Measurements from ENCODE around the gene SMAP2.

DNA sequence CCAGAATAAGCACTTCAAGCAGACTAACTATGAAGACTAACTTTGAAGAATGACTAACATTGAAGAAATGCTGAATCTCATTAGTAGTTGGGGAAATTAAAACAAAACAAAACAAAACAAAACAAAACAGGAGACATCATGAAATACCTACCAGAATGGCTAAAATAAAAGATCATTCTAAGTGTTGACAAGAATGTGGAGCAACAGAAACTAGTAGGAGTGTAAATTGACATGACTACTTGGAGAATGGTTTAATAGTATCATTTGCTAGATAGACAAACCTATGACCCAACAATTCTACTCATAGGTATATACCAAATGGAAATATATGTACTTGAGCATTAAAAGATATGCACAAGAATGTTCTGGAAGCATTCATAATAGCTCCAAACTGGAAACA lies 57.9 kb downstream of the SMAP2 start:
- TF ChIP-seq, protein P1, sequence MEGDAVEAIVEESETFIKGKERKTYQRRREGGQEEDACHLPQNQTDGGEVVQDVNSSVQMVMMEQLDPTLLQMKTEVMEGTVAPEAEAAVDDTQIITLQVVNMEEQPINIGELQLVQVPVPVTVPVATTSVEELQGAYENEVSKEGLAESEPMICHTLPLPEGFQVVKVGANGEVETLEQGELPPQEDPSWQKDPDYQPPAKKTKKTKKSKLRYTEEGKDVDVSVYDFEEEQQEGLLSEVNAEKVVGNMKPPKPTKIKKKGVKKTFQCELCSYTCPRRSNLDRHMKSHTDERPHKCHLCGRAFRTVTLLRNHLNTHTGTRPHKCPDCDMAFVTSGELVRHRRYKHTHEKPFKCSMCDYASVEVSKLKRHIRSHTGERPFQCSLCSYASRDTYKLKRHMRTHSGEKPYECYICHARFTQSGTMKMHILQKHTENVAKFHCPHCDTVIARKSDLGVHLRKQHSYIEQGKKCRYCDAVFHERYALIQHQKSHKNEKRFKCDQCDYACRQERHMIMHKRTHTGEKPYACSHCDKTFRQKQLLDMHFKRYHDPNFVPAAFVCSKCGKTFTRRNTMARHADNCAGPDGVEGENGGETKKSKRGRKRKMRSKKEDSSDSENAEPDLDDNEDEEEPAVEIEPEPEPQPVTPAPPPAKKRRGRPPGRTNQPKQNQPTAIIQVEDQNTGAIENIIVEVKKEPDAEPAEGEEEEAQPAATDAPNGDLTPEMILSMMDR (IDR thresholded peaks at IDR 0.05): no peak
- no peak for TF ChIP-seq POLR2A (IDR thresholded peaks at IDR 0.05)

All from heart left ventricle (tissue), 13 donors.